Measurements from ENCODE around the gene KRT15.

The KRT15 gene

GRCh38 chr17:41504246-41504977 is 14.3 kb downstream of the KRT15 start:
- DNase-seq (ENCODE audit: low spot score): no peak

- no peak for DNase-seq (ENCODE audit: low spot score)
Measured at GRCh38 chr17:41503202-41503601, 15.5 kb downstream of the KRT15 start.

GRCh38 chr17:41500131-41500911 is 18.4 kb downstream of the KRT15 start:
- peak; percentile 53 for DNase-seq (ENCODE audit: low spot score)

- DNase-seq (ENCODE audit: low spot score): no peak
Measured at GRCh38 chr17:41499714-41500113, 19.0 kb downstream of the KRT15 start.

GRCh38 chr17:41498276-41498675 is 20.4 kb downstream of the KRT15 start:
- no peak for DNase-seq (ENCODE audit: low spot score)

GRCh38 chr17:41496803-41497484 is 21.7 kb downstream of the KRT15 start:
- peak; percentile 85 for DNase-seq (ENCODE audit: low spot score)

GRCh38 chr17:41494524-41494923 is 24.2 kb downstream of the KRT15 start:
- no peak for DNase-seq (ENCODE audit: low spot score)

- DNase-seq (ENCODE audit: low spot score): peak; percentile 23
Measured at GRCh38 chr17:41492771-41493170, 25.9 kb downstream of the KRT15 start.

- DNase-seq (ENCODE audit: low spot score): no peak
Measured at GRCh38 chr17:41492351-41492750, 26.3 kb downstream of the KRT15 start.

- DNase-seq (ENCODE audit: low spot score): no peak
Measured at GRCh38 chr17:41491476-41491875, 27.2 kb downstream of the KRT15 start.

GRCh38 chr17:41490000-41490990 is 28.4 kb downstream of the KRT15 start:
- DNase-seq (ENCODE audit: low spot score): no peak

GRCh38 chr17:41489531-41489930 is 29.2 kb downstream of the KRT15 start, which contains the start of gene KRT36:
TSS of gene KRT36 (minus strand) at chr17:41489910. CDS start at chr17:41489864, 46 bp downstream.
- no peak for DNase-seq (ENCODE audit: low spot score)

GRCh38 chr17:41486809-41487530 is 31.7 kb downstream of the KRT15 start:
- DNase-seq (ENCODE audit: low spot score): no peak

GRCh38 chr17:41486316-41486715 is 32.4 kb downstream of the KRT15 start:
- DNase-seq (ENCODE audit: low spot score): no peak

GRCh38 chr17:41484920-41485904 is 33.5 kb downstream of the KRT15 start:
- DNase-seq (ENCODE audit: low spot score): no peak

- no peak for DNase-seq (ENCODE audit: low spot score)
Measured at GRCh38 chr17:41483991-41484826, 34.5 kb downstream of the KRT15 start.

- DNase-seq (ENCODE audit: low spot score): no peak
Measured at GRCh38 chr17:41483531-41483930, 35.2 kb downstream of the KRT15 start.

- DNase-seq (ENCODE audit: low spot score): no peak
Measured at GRCh38 chr17:41481036-41481435, 37.7 kb downstream of the KRT15 start, which contains the start of gene KRT35. TSS of gene KRT35 (minus strand) at chr17:41481151. CDS start at chr17:41481097, 54 bp downstream.

GRCh38 chr17:41480581-41480980 is 38.1 kb downstream of the KRT15 start:
- DNase-seq (ENCODE audit: low spot score): no peak

Measured in kidney capillary endothelial cell (primary cell).